GM12878 (cell line): ENCODE results near the gene TERF2IP. TPM values are rescaled to one million over a fixed set of nuclear protein-coding genes. Genes with fewer than 3 reads are reported as not detected.

Source experiments
- ATAC-seq: fragments of 200-7000 bp; cut with Tn5 transposase; 3 replicates; pipeline ENCODE4 v1.9.1; 2020; ENCODE audit warnings: mild to moderate bottlenecking, moderate library complexity
- BruUV-seq: library from RNA; stranded (reverse); fragments of 400-500 nt; replicated peaks from 2 replicates; lab custom pipeline; 2021; lab: Mats Ljungman, UMichigan
- CTCF ChIA-PET: fragments of 300-600 bp; sonication (Branson Sonifier 250); formaldehyde crosslinking; extraction: SDS; loops from one replicate; lab custom pipeline; 2021; ENCODE audit warnings: inconsistent platforms; lab: Yijun Ruan, JAX
- POLR2A ChIA-PET: fragments of 350-600 bp; formaldehyde crosslinking; extraction: SDS; loops from one replicate; lab custom pipeline; 2021; ENCODE audit warnings: inconsistent platforms; lab: Charles Lee
- RAD21 ChIA-PET: fragments of 300-600 bp; sonication (Branson Sonifier 250); formaldehyde crosslinking; loops from one replicate; lab custom pipeline; 2023; ENCODE audit warnings: antibody characterized with exemption; ENCODE audit not compliant: unreplicated experiment; lab: Charles Lee
- SMC1A ChIA-PET: fragments of 300-600 bp; sonication (Branson Sonifier 250); formaldehyde crosslinking; loops from one replicate; lab custom pipeline; 2023; ENCODE audit not compliant: unreplicated experiment, uncharacterized antibody; lab: Charles Lee
- DNase-seq: peaks from one replicate; pipeline ENCODE4 v3.0.0-alpha.2; 2011; ENCODE audit warnings: low read depth, low spot score
- FAIRE-seq: peaks from 3 replicates; lab custom pipeline; 2011; peaks lifted over from hg19 to GRCh38; lab: Jason Lieb, UNC
- H2AFZ ChIP-seq: 2 replicates; pipeline ENCODE4 v1.6.0; 2011; ENCODE audit warnings: low read depth, low read length, control low read depth; ENCODE audit not compliant: control insufficient read depth
- H3K27ac ChIP-seq: 2 replicates; pipeline ENCODE4 v1.5.1; 2011; ENCODE audit warnings: control low read depth; ENCODE audit not compliant: control insufficient read depth, insufficient read depth
- H3K27me3 ChIP-seq, 2 experiments: replicated peaks in 1 of 2; 2 replicates each; pipeline versions ENCODE4 v1.6.0 to v1.6.1; 2011; ENCODE audit warnings: low read length in 1 of 2; ENCODE audit not compliant: control insufficient read depth in 2 of 2, insufficient read depth in 2 of 2
- H3K36me3 ChIP-seq, 2 experiments: 2 replicates each; pipeline ENCODE4 v1.5.1; 2011; ENCODE audit warnings: low read length in 1 of 2; ENCODE audit not compliant: control insufficient read depth in 2 of 2, insufficient read depth in 2 of 2
- H3K4me1 ChIP-seq: 2 replicates; pipeline ENCODE4 v1.6.1; 2011; ENCODE audit warnings: mild to moderate bottlenecking, low read length, moderate library complexity, mixed read lengths; ENCODE audit not compliant: control insufficient read depth, insufficient read depth
- H3K4me2 ChIP-seq: 2 replicates; pipeline ENCODE4 v1.6.0; 2011; ENCODE audit warnings: control low read depth; ENCODE audit not compliant: control insufficient read depth, insufficient read depth
- H3K4me3 ChIP-seq: fragments of 200-600 bp; sonication (generic); 2 replicates; pipeline ENCODE4 v1.5.1; 2016
- H3K79me2 ChIP-seq: 2 replicates; pipeline ENCODE4 v1.6.0; 2011; ENCODE audit warnings: low read length; ENCODE audit not compliant: control insufficient read depth, insufficient read depth
- H3K9ac ChIP-seq: 2 replicates; pipeline ENCODE4 v1.8.0; 2011; ENCODE audit warnings: low read length, control low read depth, mixed read lengths; ENCODE audit not compliant: control insufficient read depth, insufficient read depth
- H3K9me3 ChIP-seq: replicated peaks from 3 replicates; pipeline ENCODE4 v1.5.1; 2011; ENCODE audit warnings: mild to moderate bottlenecking, low read length; ENCODE audit not compliant: control insufficient read depth, insufficient read depth
- H4K20me1 ChIP-seq: 2 replicates; pipeline ENCODE4 v1.6.0; 2011; ENCODE audit not compliant: control insufficient read depth, insufficient read depth
- BMI1 ChIP-seq: fragments of 450-650 bp; IDR thresholded peaks from 2 replicates; pipeline ENCODE4 v1.6.1; 2016; ENCODE audit warnings: mild to moderate bottlenecking, moderate library complexity, borderline replicate concordance
- IKZF2 ChIP-seq, 2 experiments: fragments of 450-650 bp; IDR thresholded peaks; 2 replicates each; pipeline ENCODE4 v1.6.1; 2017; ENCODE audit warnings: mild to moderate bottlenecking in 2 of 2, moderate library complexity in 2 of 2
- KLF5 ChIP-seq: fragments of 450-650 bp; IDR thresholded peaks from 2 replicates; pipeline ENCODE4 v1.6.1; 2014; ENCODE audit warnings: mild to moderate bottlenecking; ENCODE audit not compliant: partially characterized antibody
- MEF2A ChIP-seq: IDR thresholded peaks from 2 replicates; pipeline ENCODE4 v1.6.1; 2011; ENCODE audit warnings: low read depth, mild to moderate bottlenecking, low read length, moderate library complexity; ENCODE audit not compliant: insufficient read depth
- NRF1 ChIP-seq: conservative IDR thresholded peaks from 2 replicates; pipeline ENCODE4 v1.6.1; 2011; ENCODE audit warnings: mild to moderate bottlenecking, low read depth, low read length, improper control_type of control experiment
- POLR2AphosphoS5 ChIP-seq: IDR thresholded peaks from 2 replicates; pipeline ENCODE4 v1.6.1; 2011; ENCODE audit warnings: mild to moderate bottlenecking, low read length, inconsistent platforms
- RELA ChIP-seq: fragments of 450-650 bp; IDR thresholded peaks from 2 replicates; pipeline ENCODE4 v1.8.0; 2014; ENCODE audit warnings: borderline replicate concordance; ENCODE audit not compliant: partially characterized antibody
- SIN3A ChIP-seq: IDR thresholded peaks from 2 replicates; pipeline ENCODE4 v1.6.1; 2012; ENCODE audit warnings: low read depth, low read length, improper control_type of control experiment
- SMARCA5 ChIP-seq: fragments of 450-650 bp; IDR thresholded peaks from 2 replicates; pipeline ENCODE4 v1.6.1; 2017; ENCODE audit warnings: mild to moderate bottlenecking
- ZBED1 ChIP-seq: IDR thresholded peaks from 2 replicates; pipeline ENCODE4 v1.6.1; 2016; ENCODE audit warnings: borderline replicate concordance
- ZNF274 ChIP-seq: IDR thresholded peaks from one replicate; pipeline ENCODE4 v1.8.0; 2011; ENCODE audit not compliant: insufficient read length, insufficient read depth
- WGBS: methylation state at CpG from one replicate; pipeline ENCODE4 v1.1.6; 2016; ENCODE audit warnings: low lambda C conversion rate; ENCODE audit not compliant: insufficient replicate concordance, insufficient coverage; ENCODE audit errors: missing lambda C conversion rate; 5-methylcytosine and 5-hydroxymethylcytosine counted together
- in situ Hi-C: fragments of 300-500 bp; cut with MboI; formaldehyde crosslinking; loops from 9 replicates; pipeline ENCODE4 v1.14.3; 2018; ENCODE audit warnings: mixed read lengths
- intact Hi-C: fragments of 100-400 bp; cut with micrococcal nuclease; formaldehyde crosslinking; loops from one replicate; pipeline ENCODE4 v1.14.2; 2022; ENCODE audit not compliant: unreplicated experiment
- polyA plus RNA-seq, 11 experiments: library from polyadenylated mRNA; depleted of rRNA in 4 of 11; unstranded in 6 of 11; stranded (reverse) in 5 of 11; fragments of >200 nt; fragmentation: Nextera tagmentation in 4 of 11; fragmentation: Illumina TruSeq in 1 of 11; extraction: Ambion mirVana in 4 of 11; extraction: Trizol in 1 of 11; gene quantifications; 1 replicate in 1 of 11; 2 replicates in 10 of 11; pipeline versions ENCODE4 v1.2.1 to v1.2.3, GENCODE V29; 2011 to 2016; ENCODE audit warnings: inconsistent platforms in 2 of 11, missing spikeins in 2 of 11, low read depth in 1 of 11
- total RNA-seq, 4 experiments: library from RNA; depleted of rRNA in 3 of 4; stranded (reverse); fragments of >200 nt in 3 of 4; fragmentation: Illumina TruSeq in 1 of 4; extraction: Trizol in 1 of 4; gene quantifications; 2 replicates each; pipeline versions ENCODE4 v1.2.1 to v1.2.3, GENCODE V29; 2013 to 2021
- TF ChIP-seq, protein P1 (sequence below): fragments of 450-650 bp; IDR thresholded peaks from 2 replicates; pipeline ENCODE4 v1.6.1; 2016; ENCODE audit warnings: mild to moderate bottlenecking, moderate library complexity, borderline replicate concordance
- TF ChIP-seq, protein P2 (sequence below), 3 experiments: IDR thresholded peaks in 2 of 3; conservative IDR thresholded peaks in 1 of 3; 2 replicates each; pipeline ENCODE4 v1.5.1; 2011; ENCODE audit warnings: low read depth in 3 of 3, low read length in 3 of 3, mild to moderate bottlenecking in 3 of 3, control low read depth in 2 of 3, moderate library complexity in 2 of 3, inconsistent platforms in 1 of 3, mixed read lengths in 1 of 3; ENCODE audit not compliant: control insufficient read depth in 2 of 3, insufficient read depth in 1 of 3; ENCODE audit errors: extremely low read depth in 1 of 3
- TF ChIP-seq, protein P3 (sequence below): IDR thresholded peaks from 2 replicates; pipeline ENCODE4 v1.6.1; 2011; ENCODE audit warnings: low read depth, low read length, improper control_type of control experiment, borderline replicate concordance

TERF2IP gene
- total and polyA plus RNA-seq, 10 of the 15 experiments (the other 5 are each of a cell fraction or from before 2014, with no cell fraction given), result 19.6 to 93.1 (median 54.4) TPM

DNA sequence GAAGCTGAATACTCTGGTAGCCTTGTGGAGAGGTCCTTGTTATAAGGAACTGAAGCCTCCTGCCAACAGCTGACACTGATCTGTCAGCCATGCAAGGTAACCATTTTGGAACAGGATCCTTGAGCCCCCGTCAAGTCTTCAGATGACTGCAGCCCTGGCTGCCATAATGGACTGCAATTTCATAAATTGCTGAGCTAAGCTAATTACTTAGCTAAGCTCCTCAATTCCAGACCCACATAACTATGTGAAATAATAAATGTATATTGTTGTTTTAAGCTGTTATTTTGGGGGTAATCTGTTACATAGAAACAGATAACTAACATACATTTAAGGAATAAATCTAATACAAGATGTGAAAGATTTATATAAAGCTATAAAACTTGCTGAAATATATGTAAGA is 41.1 kb upstream of the TERF2IP start:
- ATAC-seq (no peak), FAIRE-seq (no peak), DNase-seq (no peak)
- ChIA-PET CTCF (interaction anchor here (0.8 to 1.3 kb wide), 3 partner anchors 9 to 15 kb away, joined by 3 to 4 read pairs (median 3); no protein-coding TSS in a partner anchor), SMC1A (interaction anchor here (0.5 to 1.8 kb wide), 5 partner anchors 9 to 85 kb away, joined by 3 to 6 read pairs (median 4); no protein-coding TSS in a partner anchor), RAD21 (interaction anchor here (1.2 kb wide), 1 partner anchor 13 kb away, joined by 3 read pairs; no protein-coding TSS in a partner anchor), POLR2A (no interaction called here)
- Histone ChIP-seq H2AFZ (no peak overlapping the region), H3K79me2 (no peaks in the 10 kb centered on the region; the same call in 1 of the 2 replicates), H4K20me1 (no peaks in the 10 kb centered on the region), H3K36me3 (peaks cover 2 to 52% of the 10 kb centered on the region in 2 experiments), H3K4me2 (no peak overlapping the region), H3K27ac (no peak overlapping the region), H3K4me3 (no peak overlapping the region), H3K4me1 (no peaks in the 10 kb centered on the region), H3K27me3 (no peaks in the 10 kb centered on the region), H3K9me3 (peaks cover 7% of the 10 kb centered on the region; the same call in 2 of the 3 replicates), H3K9ac (no peak overlapping the region)
- WGBS, result 100% methylated on average over 1 of the region's 1 CpG
- no TSS peak for BruUV-seq
- intact Hi-C loops (no loop called here), in situ Hi-C loops (no loop called here)
- TF ChIP-seq RELA, result no peak
- no peak for TF ChIP-seq BMI1
- no peak for TF ChIP-seq KLF5
- no peak for TF ChIP-seq NRF1
- no peak for TF ChIP-seq POLR2AphosphoS5
- TF ChIP-seq, protein P1, sequence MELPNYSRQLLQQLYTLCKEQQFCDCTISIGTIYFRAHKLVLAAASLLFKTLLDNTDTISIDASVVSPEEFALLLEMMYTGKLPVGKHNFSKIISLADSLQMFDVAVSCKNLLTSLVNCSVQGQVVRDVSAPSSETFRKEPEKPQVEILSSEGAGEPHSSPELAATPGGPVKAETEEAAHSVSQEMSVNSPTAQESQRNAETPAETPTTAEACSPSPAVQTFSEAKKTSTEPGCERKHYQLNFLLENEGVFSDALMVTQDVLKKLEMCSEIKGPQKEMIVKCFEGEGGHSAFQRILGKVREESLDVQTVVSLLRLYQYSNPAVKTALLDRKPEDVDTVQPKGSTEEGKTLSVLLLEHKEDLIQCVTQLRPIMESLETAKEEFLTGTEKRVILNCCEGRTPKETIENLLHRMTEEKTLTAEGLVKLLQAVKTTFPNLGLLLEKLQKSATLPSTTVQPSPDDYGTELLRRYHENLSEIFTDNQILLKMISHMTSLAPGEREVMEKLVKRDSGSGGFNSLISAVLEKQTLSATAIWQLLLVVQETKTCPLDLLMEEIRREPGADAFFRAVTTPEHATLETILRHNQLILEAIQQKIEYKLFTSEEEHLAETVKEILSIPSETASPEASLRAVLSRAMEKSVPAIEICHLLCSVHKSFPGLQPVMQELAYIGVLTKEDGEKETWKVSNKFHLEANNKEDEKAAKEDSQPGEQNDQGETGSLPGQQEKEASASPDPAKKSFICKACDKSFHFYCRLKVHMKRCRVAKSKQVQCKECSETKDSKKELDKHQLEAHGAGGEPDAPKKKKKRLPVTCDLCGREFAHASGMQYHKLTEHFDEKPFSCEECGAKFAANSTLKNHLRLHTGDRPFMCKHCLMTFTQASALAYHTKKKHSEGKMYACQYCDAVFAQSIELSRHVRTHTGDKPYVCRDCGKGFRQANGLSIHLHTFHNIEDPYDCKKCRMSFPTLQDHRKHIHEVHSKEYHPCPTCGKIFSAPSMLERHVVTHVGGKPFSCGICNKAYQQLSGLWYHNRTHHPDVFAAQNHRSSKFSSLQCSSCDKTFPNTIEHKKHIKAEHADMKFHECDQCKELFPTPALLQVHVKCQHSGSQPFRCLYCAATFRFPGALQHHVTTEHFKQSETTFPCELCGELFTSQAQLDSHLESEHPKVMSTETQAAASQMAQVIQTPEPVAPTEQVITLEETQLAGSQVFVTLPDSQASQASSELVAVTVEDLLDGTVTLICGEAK, result no peak
- TF ChIP-seq, protein P2, sequence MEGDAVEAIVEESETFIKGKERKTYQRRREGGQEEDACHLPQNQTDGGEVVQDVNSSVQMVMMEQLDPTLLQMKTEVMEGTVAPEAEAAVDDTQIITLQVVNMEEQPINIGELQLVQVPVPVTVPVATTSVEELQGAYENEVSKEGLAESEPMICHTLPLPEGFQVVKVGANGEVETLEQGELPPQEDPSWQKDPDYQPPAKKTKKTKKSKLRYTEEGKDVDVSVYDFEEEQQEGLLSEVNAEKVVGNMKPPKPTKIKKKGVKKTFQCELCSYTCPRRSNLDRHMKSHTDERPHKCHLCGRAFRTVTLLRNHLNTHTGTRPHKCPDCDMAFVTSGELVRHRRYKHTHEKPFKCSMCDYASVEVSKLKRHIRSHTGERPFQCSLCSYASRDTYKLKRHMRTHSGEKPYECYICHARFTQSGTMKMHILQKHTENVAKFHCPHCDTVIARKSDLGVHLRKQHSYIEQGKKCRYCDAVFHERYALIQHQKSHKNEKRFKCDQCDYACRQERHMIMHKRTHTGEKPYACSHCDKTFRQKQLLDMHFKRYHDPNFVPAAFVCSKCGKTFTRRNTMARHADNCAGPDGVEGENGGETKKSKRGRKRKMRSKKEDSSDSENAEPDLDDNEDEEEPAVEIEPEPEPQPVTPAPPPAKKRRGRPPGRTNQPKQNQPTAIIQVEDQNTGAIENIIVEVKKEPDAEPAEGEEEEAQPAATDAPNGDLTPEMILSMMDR (IDR thresholded peaks at IDR 0.05 in 2 of 3, conservative IDR thresholded peaks at IDR 0.05 in 1 of 3; ENCODE audit: control insufficient read depth in 2 of 3, extremely low read depth in 1 of 3, insufficient read depth in 1 of 3, low read depth in 3 of 3, low read length in 3 of 3), result no peak
- TF ChIP-seq SMARCA5, result no peak
- TF ChIP-seq MEF2A, result no peak
- TF ChIP-seq ZNF274, result no peak
- no peak for TF ChIP-seq ZBED1
- TF ChIP-seq, protein P3, sequence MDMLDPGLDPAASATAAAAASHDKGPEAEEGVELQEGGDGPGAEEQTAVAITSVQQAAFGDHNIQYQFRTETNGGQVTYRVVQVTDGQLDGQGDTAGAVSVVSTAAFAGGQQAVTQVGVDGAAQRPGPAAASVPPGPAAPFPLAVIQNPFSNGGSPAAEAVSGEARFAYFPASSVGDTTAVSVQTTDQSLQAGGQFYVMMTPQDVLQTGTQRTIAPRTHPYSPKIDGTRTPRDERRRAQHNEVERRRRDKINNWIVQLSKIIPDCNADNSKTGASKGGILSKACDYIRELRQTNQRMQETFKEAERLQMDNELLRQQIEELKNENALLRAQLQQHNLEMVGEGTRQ, result no peak
- TF ChIP-seq IKZF2 (IDR thresholded peaks at IDR 0.05), result no peak
- no peak for TF ChIP-seq SIN3A
